ENCODE measurements around the gene CYP27B1. TPM values are rescaled to one million over a fixed set of nuclear protein-coding genes. Genes with fewer than 3 reads are reported as not detected.

The CYP27B1 gene
- total RNA-seq, 4 donors from 2014 or later, result 0.17 to 0.44 TPM; not detected in 2

- no peak for TF ChIP-seq CTCF (IDR thresholded peaks at IDR 0.05; ENCODE audit: low read depth)
Measured at GRCh38 chr12:57731411-57732080, 35.3 kb downstream of the CYP27B1 start.

GRCh38 chr12:57730336-57731067 is 36.4 kb downstream of the CYP27B1 start:
- TF ChIP-seq CTCF (IDR thresholded peaks at IDR 0.05; ENCODE audit: low read depth), result no peak

- no peak for TF ChIP-seq CTCF (IDR thresholded peaks at IDR 0.05; ENCODE audit: low read depth)
Measured at GRCh38 chr12:57729321-57729844, 37.5 kb downstream of the CYP27B1 start.

- no peak for TF ChIP-seq CTCF (IDR thresholded peaks at IDR 0.05; ENCODE audit: low read depth)
Measured at GRCh38 chr12:57727758-57728395, 39.0 kb downstream of the CYP27B1 start.

GRCh38 chr12:57726884-57727757 is 39.8 kb downstream of the CYP27B1 start:
- TF ChIP-seq CTCF (IDR thresholded peaks at IDR 0.05; ENCODE audit: low read depth), result no peak

- TF ChIP-seq CTCF (IDR thresholded peaks at IDR 0.05; ENCODE audit: low read depth), result no peak
Measured at GRCh38 chr12:57726151-57726883, 40.6 kb downstream of the CYP27B1 start.

Measured in subcutaneous adipose tissue (tissue), 4 donors.